Neural cell (in vitro differentiated cells): ENCODE results near the gene ARMC9.

ENCODE experiments used
- EP300 ChIP-seq: fragments of 450-650 bp; conservative IDR thresholded peaks from 2 replicates; pipeline ENCODE4 v1.6.1; 2014; ENCODE audit warnings: antibody characterized with exemption, mild to moderate bottlenecking, moderate library complexity; ENCODE audit not compliant: poor library complexity, severe bottlenecking
- EZH2 ChIP-seq: fragments of 200-600, 300-800 bp; shearing (Covaris generic), sonication (generic); IDR thresholded peaks from 2 replicates; pipeline ENCODE4 v1.6.1; 2014; ENCODE audit warnings: antibody characterized with exemption, low read length, borderline replicate concordance, mild to moderate bottlenecking; ENCODE audit not compliant: insufficient read depth, poor library complexity, severe bottlenecking
- MXI1 ChIP-seq: fragments of 450-650 bp; conservative IDR thresholded peaks from 2 replicates; pipeline ENCODE4 v1.6.1; 2014; ENCODE audit warnings: antibody characterized with exemption, mild to moderate bottlenecking; ENCODE audit not compliant: poor library complexity, severe bottlenecking
- POLR2AphosphoS5 ChIP-seq: IDR thresholded peaks from 2 replicates; pipeline ENCODE4 v1.6.1; 2012
- RAD21 ChIP-seq: fragments of 450-650 bp; conservative IDR thresholded peaks from 2 replicates; pipeline ENCODE4 v1.6.1; 2014; ENCODE audit warnings: antibody characterized with exemption, mild to moderate bottlenecking, moderate library complexity
- SMC3 ChIP-seq: fragments of 450-650 bp; conservative IDR thresholded peaks from 2 replicates; pipeline ENCODE4 v1.6.1; 2014; ENCODE audit warnings: antibody characterized with exemption, mild to moderate bottlenecking, moderate library complexity; ENCODE audit not compliant: poor library complexity
- TAF1 ChIP-seq: IDR thresholded peaks from 2 replicates; pipeline ENCODE4 v1.6.1; 2012; ENCODE audit warnings: low read depth
- TF ChIP-seq, protein P1 (sequence below): fragments of 450-650 bp; IDR thresholded peaks from 2 replicates; pipeline ENCODE4 v1.5.1; 2014; ENCODE audit warnings: antibody characterized with exemption, mild to moderate bottlenecking, moderate library complexity; ENCODE audit not compliant: poor library complexity, severe bottlenecking
- TF ChIP-seq, protein P2 (sequence below): IDR thresholded peaks from 2 replicates; pipeline ENCODE4 v1.6.1; 2012; ENCODE audit warnings: borderline replicate concordance

DNA sequence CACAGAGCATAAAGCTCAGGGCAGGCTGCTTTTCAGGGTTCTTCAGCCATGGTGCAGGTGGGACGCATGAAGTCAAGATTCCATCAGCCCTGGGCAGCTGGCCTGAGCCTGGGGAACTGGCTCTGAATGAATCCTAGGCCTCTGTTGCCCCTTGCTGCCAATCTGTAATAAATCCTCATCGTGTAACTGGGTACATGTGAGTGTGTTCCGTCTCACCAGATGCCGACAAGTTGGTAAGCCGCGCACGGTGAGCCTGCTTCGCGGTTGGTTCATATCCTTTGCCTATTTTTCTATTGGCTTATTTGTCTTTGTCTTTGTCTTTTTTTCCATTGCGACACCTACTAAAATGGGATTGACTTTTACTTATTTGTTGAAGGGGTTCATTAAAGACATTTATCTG lies 224.7 kb downstream of the ARMC9 start:
- TF ChIP-seq, protein P1, sequence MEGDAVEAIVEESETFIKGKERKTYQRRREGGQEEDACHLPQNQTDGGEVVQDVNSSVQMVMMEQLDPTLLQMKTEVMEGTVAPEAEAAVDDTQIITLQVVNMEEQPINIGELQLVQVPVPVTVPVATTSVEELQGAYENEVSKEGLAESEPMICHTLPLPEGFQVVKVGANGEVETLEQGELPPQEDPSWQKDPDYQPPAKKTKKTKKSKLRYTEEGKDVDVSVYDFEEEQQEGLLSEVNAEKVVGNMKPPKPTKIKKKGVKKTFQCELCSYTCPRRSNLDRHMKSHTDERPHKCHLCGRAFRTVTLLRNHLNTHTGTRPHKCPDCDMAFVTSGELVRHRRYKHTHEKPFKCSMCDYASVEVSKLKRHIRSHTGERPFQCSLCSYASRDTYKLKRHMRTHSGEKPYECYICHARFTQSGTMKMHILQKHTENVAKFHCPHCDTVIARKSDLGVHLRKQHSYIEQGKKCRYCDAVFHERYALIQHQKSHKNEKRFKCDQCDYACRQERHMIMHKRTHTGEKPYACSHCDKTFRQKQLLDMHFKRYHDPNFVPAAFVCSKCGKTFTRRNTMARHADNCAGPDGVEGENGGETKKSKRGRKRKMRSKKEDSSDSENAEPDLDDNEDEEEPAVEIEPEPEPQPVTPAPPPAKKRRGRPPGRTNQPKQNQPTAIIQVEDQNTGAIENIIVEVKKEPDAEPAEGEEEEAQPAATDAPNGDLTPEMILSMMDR = no peak
- TF ChIP-seq MXI1 (no peak), EZH2 (no peak), SMC3 (no peak), POLR2AphosphoS5 (no peak), EP300 (no peak), TAF1 (no peak), RAD21 (no peak)
- TF ChIP-seq, protein P2, sequence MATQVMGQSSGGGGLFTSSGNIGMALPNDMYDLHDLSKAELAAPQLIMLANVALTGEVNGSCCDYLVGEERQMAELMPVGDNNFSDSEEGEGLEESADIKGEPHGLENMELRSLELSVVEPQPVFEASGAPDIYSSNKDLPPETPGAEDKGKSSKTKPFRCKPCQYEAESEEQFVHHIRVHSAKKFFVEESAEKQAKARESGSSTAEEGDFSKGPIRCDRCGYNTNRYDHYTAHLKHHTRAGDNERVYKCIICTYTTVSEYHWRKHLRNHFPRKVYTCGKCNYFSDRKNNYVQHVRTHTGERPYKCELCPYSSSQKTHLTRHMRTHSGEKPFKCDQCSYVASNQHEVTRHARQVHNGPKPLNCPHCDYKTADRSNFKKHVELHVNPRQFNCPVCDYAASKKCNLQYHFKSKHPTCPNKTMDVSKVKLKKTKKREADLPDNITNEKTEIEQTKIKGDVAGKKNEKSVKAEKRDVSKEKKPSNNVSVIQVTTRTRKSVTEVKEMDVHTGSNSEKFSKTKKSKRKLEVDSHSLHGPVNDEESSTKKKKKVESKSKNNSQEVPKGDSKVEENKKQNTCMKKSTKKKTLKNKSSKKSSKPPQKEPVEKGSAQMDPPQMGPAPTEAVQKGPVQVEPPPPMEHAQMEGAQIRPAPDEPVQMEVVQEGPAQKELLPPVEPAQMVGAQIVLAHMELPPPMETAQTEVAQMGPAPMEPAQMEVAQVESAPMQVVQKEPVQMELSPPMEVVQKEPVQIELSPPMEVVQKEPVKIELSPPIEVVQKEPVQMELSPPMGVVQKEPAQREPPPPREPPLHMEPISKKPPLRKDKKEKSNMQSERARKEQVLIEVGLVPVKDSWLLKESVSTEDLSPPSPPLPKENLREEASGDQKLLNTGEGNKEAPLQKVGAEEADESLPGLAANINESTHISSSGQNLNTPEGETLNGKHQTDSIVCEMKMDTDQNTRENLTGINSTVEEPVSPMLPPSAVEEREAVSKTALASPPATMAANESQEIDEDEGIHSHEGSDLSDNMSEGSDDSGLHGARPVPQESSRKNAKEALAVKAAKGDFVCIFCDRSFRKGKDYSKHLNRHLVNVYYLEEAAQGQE = no peak
